Measurements from ENCODE around the gene DHRS9. TPM values are rescaled to one million over a fixed set of nuclear protein-coding genes. Genes with fewer than 3 reads are reported as not detected.

The DHRS9 gene
- total RNA-seq, 1 donor from 2014 or later: not detected

DNA sequence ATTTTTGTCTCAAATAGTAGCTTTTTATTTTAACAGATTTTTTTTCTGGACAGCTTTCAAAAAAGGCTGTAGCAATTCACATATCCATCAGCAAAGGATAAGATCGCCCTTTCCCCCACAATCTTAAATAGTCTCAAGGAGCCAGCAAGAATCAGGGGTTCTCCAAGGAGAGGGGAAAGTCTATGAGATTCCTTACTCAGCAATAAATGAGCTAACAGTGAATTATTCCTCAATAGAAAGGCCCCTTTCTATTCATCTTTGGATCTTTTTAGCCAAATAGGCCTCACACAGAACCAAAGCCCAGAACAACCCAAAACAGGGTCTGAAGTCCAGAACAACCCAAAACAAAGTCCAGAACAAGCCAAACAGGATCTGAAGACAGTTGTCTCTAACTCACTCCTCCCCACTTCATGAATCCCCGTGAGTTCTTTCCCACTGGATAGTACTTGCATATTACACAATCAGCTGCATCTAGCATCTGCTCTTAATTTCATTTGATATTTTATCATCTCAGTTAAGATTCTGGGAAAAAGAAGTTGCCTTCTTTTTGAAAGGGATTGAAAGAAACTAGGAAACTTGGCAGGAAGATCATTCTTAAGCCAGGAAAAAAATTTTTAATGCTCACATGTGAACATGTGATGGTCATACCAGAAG lies 3.4 kb upstream of the DHRS9 start:
- TF ChIP-seq, protein P1, sequence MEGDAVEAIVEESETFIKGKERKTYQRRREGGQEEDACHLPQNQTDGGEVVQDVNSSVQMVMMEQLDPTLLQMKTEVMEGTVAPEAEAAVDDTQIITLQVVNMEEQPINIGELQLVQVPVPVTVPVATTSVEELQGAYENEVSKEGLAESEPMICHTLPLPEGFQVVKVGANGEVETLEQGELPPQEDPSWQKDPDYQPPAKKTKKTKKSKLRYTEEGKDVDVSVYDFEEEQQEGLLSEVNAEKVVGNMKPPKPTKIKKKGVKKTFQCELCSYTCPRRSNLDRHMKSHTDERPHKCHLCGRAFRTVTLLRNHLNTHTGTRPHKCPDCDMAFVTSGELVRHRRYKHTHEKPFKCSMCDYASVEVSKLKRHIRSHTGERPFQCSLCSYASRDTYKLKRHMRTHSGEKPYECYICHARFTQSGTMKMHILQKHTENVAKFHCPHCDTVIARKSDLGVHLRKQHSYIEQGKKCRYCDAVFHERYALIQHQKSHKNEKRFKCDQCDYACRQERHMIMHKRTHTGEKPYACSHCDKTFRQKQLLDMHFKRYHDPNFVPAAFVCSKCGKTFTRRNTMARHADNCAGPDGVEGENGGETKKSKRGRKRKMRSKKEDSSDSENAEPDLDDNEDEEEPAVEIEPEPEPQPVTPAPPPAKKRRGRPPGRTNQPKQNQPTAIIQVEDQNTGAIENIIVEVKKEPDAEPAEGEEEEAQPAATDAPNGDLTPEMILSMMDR (IDR thresholded peaks at IDR 0.05): no peak
- H3K27me3 Mint-ChIP-seq (ENCODE audit: unreplicated experiment): no peaks in the 10 kb centered on the region
- no peak for DNase-seq (ENCODE audit: extremely low spot score, unreplicated experiment)
- H3K4me3 Mint-ChIP-seq (ENCODE audit: unreplicated experiment): no peak overlapping the region
- H3K27ac Mint-ChIP-seq (ENCODE audit: unreplicated experiment): no peak overlapping the region
- no peaks in the 10 kb centered on the region for H3K9me3 Mint-ChIP-seq (ENCODE audit: unreplicated experiment)
- no peaks in the 10 kb centered on the region for H3K36me3 Mint-ChIP-seq (ENCODE audit: unreplicated experiment)
- H3K4me1 Mint-ChIP-seq (ENCODE audit: unreplicated experiment): no peaks in the 10 kb centered on the region

DNA sequence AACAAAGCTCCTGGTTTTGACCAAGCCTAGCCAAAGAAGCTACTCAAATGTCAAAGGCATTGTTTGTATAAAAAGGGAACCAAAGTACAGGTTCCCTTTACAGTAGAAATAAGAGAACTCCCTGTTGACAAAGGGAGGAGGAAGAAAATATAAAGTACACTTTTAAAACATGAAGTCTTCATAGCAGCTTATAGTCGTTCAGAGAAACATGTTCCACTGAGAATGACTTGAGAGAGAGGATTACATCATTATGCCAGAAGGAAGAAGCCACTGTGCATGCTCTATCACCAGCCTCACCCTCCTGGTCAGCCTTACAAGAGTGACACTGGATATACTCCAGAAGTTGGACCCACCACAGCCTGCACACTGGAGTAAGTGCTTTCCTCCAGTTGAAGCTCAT lies 2.5 kb upstream of the DHRS9 start:
- H3K36me3 Mint-ChIP-seq (ENCODE audit: unreplicated experiment): no peaks in the 10 kb centered on the region
- TF ChIP-seq, protein P1 (IDR thresholded peaks at IDR 0.05): no peak
- H3K4me1 Mint-ChIP-seq (ENCODE audit: unreplicated experiment): no peaks in the 10 kb centered on the region
- H3K27me3 Mint-ChIP-seq (ENCODE audit: unreplicated experiment): no peaks in the 10 kb centered on the region
- no peak overlapping the region for H3K4me3 Mint-ChIP-seq (ENCODE audit: unreplicated experiment)
- H3K27ac Mint-ChIP-seq (ENCODE audit: unreplicated experiment): no peak overlapping the region
- DNase-seq (ENCODE audit: extremely low spot score, unreplicated experiment): no peak
- no peaks in the 10 kb centered on the region for H3K9me3 Mint-ChIP-seq (ENCODE audit: unreplicated experiment)

DNA sequence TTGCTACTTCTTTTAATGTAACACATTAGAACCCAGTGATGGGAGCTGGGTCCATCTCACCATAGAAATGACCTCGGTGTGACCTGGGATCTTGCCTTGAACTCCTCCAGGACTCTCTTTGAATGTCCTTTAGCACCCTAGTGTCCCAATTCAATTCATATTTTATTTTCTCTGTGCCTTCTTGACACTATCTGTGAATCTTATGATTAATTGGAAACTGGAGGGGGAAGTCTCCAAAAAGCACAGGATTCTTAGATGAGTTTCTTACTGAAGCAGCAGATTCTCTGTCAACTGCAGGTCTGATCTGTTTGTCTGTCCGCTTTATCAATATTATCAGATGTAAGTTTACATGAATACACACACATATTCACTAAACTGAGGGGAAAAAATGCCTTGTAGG lies 470 bp downstream of the DHRS9 start:
- no peaks in the 10 kb centered on the region for H3K9me3 Mint-ChIP-seq (ENCODE audit: unreplicated experiment)
- no peak overlapping the region for H3K4me3 Mint-ChIP-seq (ENCODE audit: unreplicated experiment)
- no peaks in the 10 kb centered on the region for H3K27me3 Mint-ChIP-seq (ENCODE audit: unreplicated experiment)
- no peaks in the 10 kb centered on the region for H3K4me1 Mint-ChIP-seq (ENCODE audit: unreplicated experiment)
- no peak overlapping the region for H3K27ac Mint-ChIP-seq (ENCODE audit: unreplicated experiment)
- H3K36me3 Mint-ChIP-seq (ENCODE audit: unreplicated experiment): no peaks in the 10 kb centered on the region
- DNase-seq (ENCODE audit: extremely low spot score, unreplicated experiment): no peak
- TF ChIP-seq, protein P1 (IDR thresholded peaks at IDR 0.05): no peak

DNA sequence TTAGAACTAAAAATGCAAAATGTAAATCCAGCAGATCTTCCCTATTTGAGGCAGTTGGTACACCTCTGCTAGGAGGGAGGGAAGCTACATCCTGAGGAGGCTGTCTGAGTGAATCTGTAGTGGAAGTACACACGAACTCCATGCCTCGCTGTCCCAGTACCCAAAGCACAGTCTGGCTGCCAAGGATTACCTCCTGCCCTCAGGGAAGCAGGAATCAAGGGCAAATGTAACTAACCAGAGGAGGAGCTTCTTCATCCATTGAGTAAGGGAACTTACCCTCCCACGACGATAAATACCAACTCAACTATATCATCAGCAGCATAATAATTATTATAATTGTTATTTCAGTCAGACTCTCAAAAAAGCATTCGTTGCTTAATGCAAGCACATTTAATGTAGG lies 2.1 kb downstream of the DHRS9 start:
- no peak for DNase-seq (ENCODE audit: extremely low spot score, unreplicated experiment)
- Mint-ChIP-seq H3K4me3 (ENCODE audit: unreplicated experiment) (no peak overlapping the region), H3K4me1 (ENCODE audit: unreplicated experiment) (no peaks in the 10 kb centered on the region), H3K9me3 (ENCODE audit: unreplicated experiment) (no peaks in the 10 kb centered on the region), H3K27ac (ENCODE audit: unreplicated experiment) (no peak overlapping the region), H3K27me3 (ENCODE audit: unreplicated experiment) (no peaks in the 10 kb centered on the region), H3K36me3 (ENCODE audit: unreplicated experiment) (no peaks in the 10 kb centered on the region)
- TF ChIP-seq, protein P1 (IDR thresholded peaks at IDR 0.05): no peak

DNA sequence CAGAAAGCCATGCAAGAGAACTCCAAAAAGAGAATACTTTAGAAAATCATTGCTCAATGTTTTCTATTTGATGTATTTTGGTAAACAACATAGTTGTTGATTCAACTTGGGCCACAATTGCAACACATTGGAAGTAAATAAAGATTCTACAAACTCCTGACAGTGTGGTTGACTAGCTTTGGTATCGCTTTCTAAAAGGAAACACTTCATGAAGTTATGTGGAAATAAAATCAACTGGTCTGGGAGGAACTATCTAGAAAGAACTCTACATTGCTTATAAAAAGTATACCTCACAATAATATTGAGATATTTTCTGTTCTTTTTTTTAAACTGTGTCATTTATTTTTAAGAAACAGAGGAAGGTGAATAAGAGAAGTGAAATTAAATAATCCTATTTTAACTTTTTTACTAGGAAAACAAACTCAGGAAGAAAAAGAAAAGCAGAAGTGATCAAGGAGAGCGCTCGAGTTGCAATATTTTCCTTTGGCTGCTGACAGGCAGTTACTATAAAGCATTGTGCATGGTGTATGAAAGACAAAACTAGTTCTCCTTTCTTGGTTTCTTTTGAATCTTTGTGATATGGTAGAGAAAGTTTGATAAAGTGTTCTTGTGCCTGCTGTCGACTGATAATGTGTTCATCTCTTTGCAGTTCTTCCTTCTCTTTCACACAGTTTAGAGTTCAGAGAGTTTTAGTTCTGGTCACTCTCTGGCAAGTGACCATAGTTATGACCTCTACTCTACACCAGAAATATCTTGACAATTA lies 3.0 kb downstream of the DHRS9 start:
- TF ChIP-seq, protein P1 (IDR thresholded peaks at IDR 0.05): no peak
- H3K27me3 Mint-ChIP-seq (ENCODE audit: unreplicated experiment): no peaks in the 10 kb centered on the region
- no peak overlapping the region for H3K4me3 Mint-ChIP-seq (ENCODE audit: unreplicated experiment)
- H3K4me1 Mint-ChIP-seq (ENCODE audit: unreplicated experiment): no peaks in the 10 kb centered on the region
- no peak for DNase-seq (ENCODE audit: extremely low spot score, unreplicated experiment)
- H3K27ac Mint-ChIP-seq (ENCODE audit: unreplicated experiment): no peak overlapping the region
- H3K36me3 Mint-ChIP-seq (ENCODE audit: unreplicated experiment): no peaks in the 10 kb centered on the region
- no peaks in the 10 kb centered on the region for H3K9me3 Mint-ChIP-seq (ENCODE audit: unreplicated experiment)
